GM19023 (cell line): Measurements from ENCODE around the gene GBX2.
"Not testable (repeated sequence)": the region's sequence is repeated elsewhere in the genome, so short reads cannot be mapped to it uniquely, and the experiment has no call there.

Experiments used
- ATAC-seq: cut with Tn5 transposase; IDR thresholded peaks from one replicate; pipeline ENCODE4 v1.9.1; 2021; ENCODE audit warnings: mild to moderate bottlenecking, moderate library complexity; ENCODE audit not compliant: unreplicated experiment

GBX2 gene

DNA sequence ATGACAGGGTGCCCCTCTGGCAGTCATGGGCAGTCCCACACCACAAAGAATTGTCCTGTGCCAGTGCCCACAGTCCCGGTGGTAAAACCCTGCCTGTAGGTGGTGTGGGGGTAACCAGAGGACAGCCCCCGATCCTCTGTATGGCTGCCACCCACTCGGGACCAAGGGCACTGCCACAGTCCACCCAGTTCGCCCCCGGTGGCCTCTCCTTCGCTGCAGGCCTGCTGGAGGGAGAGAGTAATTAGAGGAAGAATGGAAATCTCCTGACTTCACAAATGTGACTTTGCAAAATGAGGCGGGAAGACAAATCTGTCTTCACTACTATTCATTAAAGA is 11.4 kb downstream of the GBX2 start:
- ATAC-seq = no peak

DNA sequence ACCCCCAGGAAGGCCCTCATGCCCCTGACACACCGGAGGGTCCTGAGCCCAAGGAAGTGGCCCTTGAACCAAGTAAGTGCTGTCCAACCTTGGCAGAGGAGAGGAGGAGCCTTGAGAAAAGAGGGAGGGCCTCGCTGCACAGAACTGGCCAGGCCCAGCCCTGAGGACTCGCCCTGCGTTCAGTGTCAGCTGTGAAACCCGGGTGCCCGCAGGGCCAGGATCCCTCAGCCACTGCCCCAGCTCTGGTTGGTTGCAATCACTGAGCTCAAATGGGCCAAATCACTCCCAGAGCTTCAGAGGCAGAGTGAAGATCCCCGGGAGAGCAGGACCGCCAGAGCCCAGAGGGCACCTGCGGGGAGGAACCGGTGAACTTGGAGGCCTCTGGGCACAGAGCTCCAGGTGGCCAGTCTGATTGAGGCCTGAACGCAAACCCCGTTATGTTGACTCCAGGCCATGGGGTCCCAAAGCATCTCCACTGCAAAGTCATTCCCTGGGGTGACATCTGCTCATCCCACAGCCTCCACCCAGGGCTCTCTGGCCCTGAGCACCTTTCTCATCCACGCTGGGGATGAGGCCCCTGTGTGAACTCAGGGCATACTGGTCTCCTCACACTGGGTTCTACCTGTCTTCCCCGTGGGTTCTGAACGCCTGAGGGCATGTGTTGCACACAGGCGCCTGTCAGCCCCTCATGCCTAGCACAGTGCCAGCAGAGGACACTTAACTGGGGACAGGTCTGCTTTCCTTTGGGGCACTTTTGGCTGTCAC is 11.9 kb downstream of the GBX2 start:
- no peak for ATAC-seq

DNA sequence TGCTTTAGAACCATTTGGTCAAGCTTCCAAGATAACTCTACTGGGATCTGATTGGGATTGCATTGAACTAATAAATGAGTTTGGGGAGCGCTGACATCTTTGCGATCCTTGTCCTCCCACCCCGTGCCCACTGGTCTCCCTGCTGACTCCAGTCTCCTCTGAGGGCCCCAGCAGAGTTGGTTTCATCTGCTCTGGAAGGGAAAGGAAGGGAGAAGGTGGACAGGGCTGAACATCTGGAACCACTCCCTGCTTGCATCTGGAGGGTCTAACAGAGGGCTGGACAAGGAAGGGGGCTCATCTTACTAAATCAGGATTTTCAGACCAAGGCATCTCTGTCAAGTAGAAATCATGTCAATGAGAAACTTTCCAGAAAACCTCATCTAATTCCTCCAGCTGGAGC is 12.8 kb downstream of the GBX2 start:
- no peak for ATAC-seq

DNA sequence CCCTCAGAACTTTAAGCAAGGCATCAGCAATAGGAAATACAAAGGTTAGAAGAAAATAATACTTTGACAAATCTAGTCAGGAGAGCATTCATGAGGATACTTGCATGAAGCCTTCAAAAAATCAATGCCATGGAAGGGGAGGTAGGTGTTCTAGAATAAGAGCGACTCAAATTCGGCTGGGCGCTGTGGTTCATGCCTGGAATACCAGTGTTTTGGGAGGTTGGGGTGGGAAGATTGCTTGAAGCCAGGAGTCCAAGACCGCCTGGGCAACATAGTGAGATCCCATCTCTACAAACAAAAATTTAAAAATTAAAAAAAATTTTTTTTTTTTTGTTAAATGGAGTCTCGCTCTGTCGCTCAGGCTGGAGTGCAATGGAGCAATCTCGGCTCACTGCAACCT is 21.8 kb downstream of the GBX2 start:
- ATAC-seq = no peak

DNA sequence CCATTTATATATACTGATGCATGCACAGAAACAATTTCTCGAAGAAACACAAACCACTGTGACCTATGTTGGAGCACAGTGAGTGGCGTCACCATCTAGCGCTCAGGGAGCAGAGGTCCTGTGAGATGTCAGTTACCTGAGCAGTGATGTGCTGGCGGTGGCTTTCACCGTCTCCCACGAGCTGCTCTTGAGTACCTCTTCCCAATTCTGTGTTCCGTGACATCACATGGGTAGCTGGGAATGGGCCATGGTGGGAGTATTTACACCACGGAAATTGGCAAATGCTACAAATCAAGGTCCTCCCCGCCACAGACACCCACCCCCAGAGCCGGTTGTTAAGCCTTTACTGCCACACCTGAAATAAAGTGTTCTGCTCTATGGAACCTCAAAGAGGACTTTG is 24.4 kb downstream of the GBX2 start:
- ATAC-seq = no peak

DNA sequence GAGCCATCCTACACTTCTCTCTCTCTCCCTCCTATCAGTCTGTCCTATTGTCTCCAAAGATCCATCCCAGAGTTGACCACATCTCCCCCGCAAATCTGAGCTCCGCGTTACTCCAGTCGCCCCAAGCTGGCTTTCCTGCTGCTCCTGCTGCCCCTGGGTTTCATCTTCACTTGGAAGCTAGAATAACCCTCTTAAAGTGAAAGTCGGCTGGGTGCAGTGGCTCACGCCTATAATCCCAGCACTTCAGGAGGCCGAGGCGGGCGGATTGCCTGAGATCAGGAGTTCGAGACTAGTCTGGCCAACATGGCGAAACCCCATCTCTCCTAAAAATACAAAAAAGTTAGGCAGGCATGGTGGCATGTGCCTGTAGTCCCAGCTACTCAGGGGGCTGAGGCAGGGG is 26.6 kb downstream of the GBX2 start:
- not testable (repeated sequence) for ATAC-seq

DNA sequence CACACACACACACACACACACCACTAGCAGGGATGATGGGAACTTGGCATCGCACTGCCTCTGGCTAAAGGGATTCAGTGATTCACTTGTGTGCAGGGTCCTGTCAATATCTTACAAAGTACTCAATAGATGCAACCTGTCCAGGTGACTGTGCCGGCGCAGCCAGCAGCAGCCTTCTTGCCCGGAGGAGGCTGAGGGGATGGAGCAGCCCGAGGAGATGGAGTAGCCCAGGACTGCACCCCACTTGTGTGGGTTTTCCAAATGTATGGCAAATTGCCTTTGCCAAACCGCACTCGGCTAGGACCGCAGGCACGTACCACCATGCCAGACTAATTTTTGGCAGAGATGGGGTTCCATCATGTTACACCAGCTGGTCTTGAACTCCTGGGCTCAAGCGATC is 31.1 kb downstream of the GBX2 start:
- no peak for ATAC-seq

DNA sequence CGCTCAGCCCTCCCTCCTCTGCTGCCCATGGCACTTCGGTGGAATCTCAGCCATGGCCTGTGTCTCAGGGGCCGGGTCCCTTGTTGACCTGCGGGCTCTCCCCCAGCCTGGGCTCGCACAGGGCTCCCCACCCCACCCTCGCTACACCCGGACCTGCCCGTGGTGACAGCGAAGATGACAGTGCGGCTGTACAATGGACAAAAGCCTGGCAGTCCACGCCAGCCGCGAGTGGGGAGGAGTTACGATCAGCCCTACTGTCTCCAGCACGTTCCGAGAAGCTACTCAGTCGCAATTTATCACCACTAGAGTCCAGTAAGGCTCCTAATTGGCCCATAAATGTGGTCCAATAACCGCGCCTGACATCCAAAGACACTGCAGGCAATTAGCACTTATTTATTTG is 31.6 kb downstream of the GBX2 start:
- ATAC-seq = no peak

DNA sequence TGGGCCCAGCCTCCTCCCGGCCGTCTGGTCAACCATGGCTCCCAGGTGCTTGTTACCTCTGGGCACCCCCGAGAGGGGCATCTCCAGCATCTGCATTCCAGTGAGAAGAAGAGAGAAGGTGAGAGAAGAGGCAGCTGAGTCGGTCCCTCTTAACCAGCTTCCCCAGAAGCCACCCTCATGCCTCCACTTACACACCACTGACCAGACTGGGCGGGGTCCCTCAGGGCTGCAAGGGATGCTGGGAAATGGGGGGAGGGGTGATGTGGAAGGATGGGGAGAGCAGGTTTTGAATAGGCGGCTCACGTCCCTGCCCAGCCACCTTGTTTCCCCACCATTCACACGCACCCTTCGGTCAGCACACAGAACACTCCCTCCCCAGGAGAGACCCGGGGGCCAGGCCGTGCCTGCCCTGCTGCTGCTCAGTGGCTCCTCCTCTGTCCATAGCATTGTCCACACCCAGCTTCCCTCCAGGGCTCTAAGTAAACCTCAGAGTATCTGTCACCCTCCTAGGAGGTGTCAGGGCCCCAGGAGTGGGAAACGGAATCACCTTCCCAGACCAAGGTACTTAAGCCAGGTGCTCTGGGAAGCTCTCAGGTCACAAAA is 34.7 kb downstream of the GBX2 start:
- no peak for ATAC-seq

DNA sequence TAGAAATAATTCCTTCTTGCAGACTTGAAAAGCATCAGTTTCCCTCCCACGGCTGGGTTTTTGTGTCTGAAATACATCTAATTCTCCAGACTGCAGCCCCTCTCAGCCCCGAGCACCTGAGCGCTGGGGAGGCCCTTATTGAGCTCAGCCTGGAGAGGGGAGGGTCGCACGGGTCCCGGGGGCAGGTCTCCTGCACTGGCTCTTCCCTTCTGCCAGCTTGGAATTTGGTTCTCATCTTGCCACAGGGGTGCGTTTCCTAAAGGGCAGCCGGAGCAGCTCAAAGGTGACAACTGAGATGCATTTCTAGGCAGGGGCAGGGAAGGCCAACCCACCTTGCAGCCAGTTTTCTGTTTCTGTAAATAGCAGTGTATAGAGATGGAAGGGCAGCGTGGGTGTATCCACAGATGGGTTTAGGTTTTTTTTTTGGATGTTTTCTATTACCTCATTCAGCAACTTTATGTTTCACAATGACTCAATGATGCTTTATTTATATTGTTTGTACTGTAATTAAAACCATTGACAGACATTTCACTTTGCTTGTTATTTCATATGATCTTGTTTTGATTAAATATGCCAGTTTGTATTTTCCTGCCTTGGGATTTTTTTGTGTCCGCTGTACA is 37.0 kb downstream of the GBX2 start:
- no peak for ATAC-seq

DNA sequence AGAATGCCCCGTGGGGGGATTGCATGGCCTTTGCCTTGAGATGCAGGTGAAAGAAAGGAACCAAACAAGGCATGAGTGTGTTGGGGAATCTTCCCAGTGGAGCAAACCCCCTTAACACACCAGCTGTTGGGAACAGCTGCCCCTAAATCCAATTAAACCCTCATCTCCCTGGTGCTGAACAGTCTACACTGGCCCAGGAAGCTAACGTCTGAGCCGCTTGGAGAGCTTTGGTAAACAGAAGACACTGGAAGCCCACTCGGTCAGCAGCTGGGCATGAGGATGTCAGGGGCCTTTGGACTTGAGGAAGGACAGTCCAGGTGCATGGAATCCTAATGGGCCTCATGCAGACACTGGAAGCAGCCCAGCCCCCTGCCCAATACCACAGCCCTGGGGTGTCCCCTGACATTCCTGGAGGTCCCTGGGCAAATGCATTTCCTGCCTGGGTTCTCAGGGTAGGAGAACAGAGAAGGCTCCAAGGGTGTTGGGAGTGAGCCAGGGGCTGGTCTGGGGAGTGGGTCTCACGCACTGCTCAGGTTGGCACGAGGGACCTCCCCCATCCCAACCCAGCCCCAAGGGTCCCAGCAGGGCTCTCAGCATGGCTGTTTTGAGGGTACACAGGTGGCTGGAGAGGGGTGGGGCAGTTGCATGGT is 37.7 kb downstream of the GBX2 start:
- ATAC-seq = no peak

DNA sequence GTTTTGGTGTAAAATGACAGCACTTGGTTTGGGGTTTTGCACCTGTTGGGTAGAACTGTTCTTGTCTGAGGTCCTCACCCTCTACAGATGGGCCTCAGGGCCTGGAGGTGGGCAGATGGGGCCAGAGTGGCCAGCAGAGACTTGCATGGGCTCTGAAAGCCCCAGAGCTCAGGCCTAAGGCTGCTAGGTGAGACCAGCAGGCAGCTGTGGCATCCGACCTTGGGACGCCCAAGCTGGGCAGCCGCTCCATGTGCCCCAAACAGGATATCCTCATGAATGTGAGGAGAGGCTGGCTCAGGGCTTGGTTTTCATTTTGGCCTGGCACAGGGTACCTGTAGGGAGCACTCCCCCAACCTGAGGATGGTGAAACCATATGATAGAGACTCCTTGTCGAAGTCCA is 38.3 kb downstream of the GBX2 start:
- ATAC-seq = no peak

DNA sequence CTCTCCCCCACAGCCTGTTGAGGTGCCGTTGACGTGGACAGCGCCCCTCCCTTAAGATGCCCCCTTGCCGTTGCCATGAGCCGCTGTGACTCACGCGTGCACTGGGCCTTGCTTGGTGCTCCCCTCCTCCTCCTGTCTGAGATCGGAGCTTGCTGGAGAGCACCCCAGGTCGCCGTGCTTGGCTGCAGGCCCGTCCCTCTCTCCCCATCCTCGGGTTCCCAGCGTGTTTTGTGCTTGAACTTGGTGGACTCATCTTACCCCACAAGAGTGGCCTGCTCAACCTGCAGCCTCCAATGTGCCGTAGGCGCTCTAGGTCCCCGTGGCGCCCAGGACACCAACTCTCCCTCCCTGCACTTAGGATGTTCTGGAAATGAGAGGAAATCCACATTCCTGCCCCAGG is 39.9 kb downstream of the GBX2 start:
- no peak for ATAC-seq

DNA sequence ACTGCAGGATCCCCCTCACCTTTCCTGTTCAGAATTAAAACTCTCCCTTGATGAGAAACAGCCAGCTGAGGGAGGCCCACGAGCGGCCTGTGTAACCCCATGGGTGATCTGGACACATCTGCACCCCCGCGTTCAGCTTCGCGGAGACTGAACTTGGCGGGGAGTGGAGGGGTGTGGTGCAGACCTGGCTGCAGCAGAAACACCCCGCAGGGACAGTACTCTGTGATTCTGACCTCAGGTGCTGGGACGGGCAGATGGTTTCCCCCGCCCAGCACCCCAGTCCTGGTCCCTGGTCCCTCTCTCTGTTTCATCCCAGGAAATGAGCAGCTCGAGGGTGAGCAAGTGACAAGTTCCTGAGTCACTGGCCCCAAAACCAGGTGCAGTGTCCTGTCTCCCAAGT is 41.2 kb downstream of the GBX2 start:
- no peak for ATAC-seq

DNA sequence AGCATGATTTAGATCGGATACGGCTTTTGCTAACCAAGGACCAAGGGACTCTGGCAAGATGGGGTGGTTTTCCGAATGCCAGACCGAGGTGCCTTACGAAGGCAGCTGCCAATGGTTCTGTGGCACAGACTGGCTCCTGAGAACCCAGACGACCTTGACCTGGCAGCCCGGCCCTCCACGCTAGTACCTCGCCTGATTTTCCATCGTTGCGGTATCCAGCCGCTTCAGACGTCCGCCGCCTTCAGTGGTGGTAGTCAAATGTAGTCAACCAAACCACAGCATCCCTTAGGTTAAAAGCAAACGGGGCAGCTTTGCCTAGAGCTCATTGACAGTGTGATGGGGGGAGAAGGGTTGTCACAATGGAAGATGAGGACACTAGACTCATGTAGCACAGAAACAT is 42.6 kb downstream of the GBX2 start:
- no peak for ATAC-seq

DNA sequence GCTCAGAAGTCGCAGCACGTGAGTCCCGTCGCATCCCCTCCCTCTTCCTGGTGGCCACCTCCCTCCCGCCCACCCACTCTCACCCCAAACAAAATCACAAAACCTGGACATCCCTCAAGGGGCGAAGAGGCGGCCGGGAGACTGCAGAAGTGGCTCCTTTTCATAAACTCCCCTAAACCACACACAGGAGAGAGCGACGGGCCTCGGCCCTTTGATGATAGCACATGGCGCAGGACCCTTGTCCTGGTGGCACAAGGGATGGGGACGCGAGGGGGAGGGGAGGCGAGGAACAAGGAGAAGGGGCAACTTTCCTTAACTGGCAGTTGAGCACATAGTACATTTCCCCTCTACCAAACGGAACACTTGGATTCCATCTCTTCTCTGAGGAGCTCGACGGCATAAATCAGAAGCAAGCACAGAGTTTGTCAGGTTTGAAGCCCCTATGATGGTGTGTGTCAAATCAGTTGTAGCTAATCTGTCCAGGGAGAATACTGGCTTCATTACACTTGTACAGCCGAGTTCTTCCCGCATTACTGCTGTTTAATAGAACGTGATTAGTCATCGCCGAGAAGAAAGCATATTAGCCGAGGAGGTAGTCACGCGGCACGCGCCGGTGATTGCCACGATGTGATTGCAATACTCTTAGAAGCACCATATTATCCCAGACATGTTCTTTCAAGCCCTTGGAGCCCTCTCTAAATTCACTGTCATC is 43.8 kb downstream of the GBX2 start:
- ATAC-seq = no peak

DNA sequence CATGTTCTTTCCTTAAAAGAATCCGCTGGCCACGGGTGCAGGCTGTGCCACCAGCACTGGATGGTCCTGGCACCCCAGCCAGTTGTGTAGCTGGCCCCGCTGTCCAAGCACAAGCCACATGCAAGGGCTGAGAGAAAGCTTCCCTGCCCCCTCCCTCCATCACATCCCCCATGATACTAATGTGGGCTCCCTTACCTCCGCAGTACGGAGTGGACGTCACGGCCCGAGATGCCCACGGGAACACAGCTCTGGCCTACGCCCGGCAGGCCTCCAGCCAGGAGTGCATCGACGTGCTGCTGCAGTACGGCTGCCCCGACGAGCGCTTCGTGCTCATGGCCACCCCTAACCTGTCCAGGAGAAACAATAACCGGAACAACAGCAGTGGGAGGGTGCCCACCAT is 44.5 kb downstream of the GBX2 start:
- no peak for ATAC-seq

DNA sequence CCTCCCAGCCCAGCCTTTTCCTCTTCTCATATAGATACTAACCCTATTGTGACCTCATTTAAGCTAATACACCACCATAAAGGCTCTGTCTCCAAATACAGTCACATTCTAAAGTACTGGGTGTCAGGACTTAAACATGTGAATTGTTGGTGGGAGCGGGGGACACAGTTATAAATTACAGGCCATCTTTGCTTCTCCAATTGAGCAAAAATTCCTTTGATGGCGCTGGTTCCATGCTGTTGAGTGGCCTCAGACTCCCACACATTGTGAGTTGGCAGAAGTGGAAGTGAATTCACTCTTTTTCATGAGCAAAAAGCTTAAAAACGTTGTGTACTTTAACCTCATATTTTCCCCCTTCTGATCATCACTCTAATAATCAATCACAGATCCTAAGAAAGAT is 46.0 kb downstream of the GBX2 start:
- no peak for ATAC-seq

DNA sequence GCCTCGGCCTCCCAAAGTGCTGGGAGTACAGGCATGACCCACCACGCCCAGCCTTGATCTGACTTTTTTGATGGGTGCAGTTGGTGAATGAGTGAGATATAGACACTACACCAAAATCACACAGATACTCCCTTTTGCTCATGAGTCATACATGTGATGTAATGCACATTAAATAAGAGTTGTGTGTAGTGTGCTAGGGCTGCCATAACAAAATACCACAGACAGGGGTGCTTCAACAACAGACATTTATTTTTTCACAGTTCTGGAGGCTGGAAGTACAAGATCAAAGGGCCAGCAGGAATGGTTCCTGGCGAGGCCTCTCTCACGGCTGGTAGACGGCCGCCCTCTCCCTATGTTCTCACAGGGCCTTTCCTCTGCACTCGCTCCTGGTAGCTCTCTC is 46.6 kb downstream of the GBX2 start:
- no peak for ATAC-seq

DNA sequence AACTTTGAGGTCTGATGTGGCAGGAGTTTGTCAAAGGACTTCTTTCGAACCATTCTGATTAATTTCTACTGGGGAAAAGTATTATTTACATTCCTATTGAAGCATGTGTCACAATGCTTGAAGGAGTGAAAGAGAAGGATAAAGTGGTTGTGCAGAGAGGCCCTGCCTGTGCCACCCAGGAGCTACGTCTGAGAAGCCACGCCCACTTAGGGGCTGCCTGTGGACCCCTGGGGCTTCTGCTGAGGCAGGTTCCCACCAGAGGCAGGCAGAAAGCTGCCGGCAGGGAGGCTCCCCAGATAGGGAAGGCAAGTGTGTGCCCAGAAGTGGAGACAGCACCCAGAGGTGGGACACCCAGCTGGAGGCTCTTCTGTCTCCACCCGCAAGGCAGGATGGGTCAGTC is 47.4 kb downstream of the GBX2 start:
- ATAC-seq = no peak

DNA sequence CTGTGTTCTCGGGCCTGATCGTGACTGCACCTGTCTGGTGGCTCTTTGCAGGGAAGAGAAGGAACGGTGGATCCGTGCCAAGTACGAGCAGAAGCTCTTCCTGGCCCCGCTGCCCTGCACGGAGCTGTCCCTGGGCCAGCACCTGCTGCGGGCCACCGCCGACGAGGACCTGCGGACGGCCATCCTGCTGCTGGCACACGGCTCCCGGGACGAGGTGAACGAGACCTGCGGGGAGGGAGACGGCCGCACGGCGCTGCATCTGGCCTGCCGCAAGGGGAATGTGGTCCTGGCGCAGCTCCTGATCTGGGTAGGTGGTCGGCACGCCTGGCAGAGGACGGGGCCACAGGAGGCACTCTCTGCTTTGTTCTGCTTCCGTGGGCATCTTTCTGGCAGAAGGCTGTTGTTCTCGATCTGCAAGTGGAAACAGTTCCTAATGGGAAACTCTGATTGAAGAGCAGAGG is 48.0 kb downstream of the GBX2 start:
- no peak for ATAC-seq
